Upper lobe of left lung (tissue), 4 donors: ENCODE measurements around the gene PLXND1.
A peak's percentile ranks its signal among the peaks of the same experiment; 100 is the strongest.

Source experiments
- EP300 ChIP-seq, 4 donors: sonication (generic); formaldehyde crosslinking; IDR thresholded peaks; one replicate each; pipeline ENCODE4 v1.5.1; 2017; ENCODE audit warnings: antibody characterized with exemption in 4 of 4, control low read depth in 2 of 4
- POLR2A ChIP-seq, 4 donors: fragments of 450-650 bp; IDR thresholded peaks; one replicate each; pipeline ENCODE4 v1.5.1; 2016 to 2017; ENCODE audit warnings: antibody characterized with exemption in 4 of 4, mild to moderate bottlenecking in 2 of 4
- POLR2AphosphoS5 ChIP-seq, 2 donors: sonication (generic); formaldehyde crosslinking; IDR thresholded peaks; one replicate each; pipeline ENCODE4 v1.5.1; 2017; ENCODE audit warnings: antibody characterized with exemption in 2 of 2
- TF ChIP-seq, protein P1 (sequence below), 6 experiments: fragments of 450-650 bp in 4 of 6; fragments of 200-600 bp in 2 of 6; sonication (generic) in 2 of 6; IDR thresholded peaks; one replicate each; pipeline ENCODE4 v1.5.1; 2016 to 2019; ENCODE audit warnings: antibody characterized with exemption in 6 of 6

- TF ChIP-seq EP300 (IDR thresholded peaks at IDR 0.05), result peak in 2 of 4 donors; percentile 79 to 91
- TF ChIP-seq, protein P1, sequence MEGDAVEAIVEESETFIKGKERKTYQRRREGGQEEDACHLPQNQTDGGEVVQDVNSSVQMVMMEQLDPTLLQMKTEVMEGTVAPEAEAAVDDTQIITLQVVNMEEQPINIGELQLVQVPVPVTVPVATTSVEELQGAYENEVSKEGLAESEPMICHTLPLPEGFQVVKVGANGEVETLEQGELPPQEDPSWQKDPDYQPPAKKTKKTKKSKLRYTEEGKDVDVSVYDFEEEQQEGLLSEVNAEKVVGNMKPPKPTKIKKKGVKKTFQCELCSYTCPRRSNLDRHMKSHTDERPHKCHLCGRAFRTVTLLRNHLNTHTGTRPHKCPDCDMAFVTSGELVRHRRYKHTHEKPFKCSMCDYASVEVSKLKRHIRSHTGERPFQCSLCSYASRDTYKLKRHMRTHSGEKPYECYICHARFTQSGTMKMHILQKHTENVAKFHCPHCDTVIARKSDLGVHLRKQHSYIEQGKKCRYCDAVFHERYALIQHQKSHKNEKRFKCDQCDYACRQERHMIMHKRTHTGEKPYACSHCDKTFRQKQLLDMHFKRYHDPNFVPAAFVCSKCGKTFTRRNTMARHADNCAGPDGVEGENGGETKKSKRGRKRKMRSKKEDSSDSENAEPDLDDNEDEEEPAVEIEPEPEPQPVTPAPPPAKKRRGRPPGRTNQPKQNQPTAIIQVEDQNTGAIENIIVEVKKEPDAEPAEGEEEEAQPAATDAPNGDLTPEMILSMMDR (IDR thresholded peaks at IDR 0.05), result no peak
- TF ChIP-seq POLR2A (IDR thresholded peaks at IDR 0.05), result peak in 1 of 4 donors; percentile 19
- TF ChIP-seq POLR2AphosphoS5 (IDR thresholded peaks at IDR 0.05), result peak; percentile 52 to 81
Measured at GRCh38 chr3:129592381-129593131, 13.9 kb downstream of the PLXND1 start.
